ENCODE results near the gene ESRRA. TPM values are rescaled to one million over a fixed set of nuclear protein-coding genes. Genes with fewer than 3 reads are reported as not detected.
A peak's percentile ranks its signal among the peaks of the same experiment; 100 is the strongest.

ESRRA gene
- total and polyA plus RNA-seq, 9 of the 15 experiments (the other 6 are each of a cell fraction or from before 2014, with no cell fraction given) = 0.27 to 89.7 (median 23.7) TPM

DNA sequence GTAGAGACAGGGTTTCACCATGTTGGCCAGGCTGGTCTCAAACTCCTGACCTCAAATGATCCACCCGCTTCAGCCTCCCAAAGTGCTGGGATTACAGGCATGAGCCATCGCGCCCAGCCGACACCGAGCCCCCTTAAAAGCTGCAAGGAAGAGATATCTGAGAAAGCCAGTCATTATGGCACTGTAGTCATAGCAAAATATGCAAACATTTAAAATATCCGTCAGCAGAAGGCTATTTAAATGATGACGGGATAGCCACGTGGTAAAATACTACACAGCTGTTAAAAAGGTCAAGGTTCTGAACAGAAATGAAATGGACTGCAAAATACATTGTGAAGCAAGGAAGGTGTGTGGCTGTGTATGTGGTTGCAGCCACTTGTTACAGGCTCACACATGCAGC, 28.2 kb downstream of the ESRRA start (continued):
- TF ChIP-seq, protein P1, sequence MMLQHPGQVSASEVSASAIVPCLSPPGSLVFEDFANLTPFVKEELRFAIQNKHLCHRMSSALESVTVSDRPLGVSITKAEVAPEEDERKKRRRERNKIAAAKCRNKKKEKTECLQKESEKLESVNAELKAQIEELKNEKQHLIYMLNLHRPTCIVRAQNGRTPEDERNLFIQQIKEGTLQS (IDR thresholded peaks at IDR 0.05) = peak; percentile 68
- TF ChIP-seq, protein P1 (CRISPR knock-in tag; conservative IDR thresholded peaks at IDR 0.05) = no peak
- TF ChIP-seq TEAD4 (IDR thresholded peaks at IDR 0.05; ENCODE audit: low read length) = peak; percentile 56
- no peak for TF ChIP-seq TEAD4 (CRISPR knock-in tag; IDR thresholded peaks at IDR 0.05; ENCODE audit: borderline replicate concordance)
- peak; percentile 10; the same call in 1 of the 2 replicates for TF ChIP-seq RAD51 (IDR thresholded peaks at IDR 0.05; ENCODE audit: borderline replicate concordance, low read depth)
- TF ChIP-seq MTA2 (IDR thresholded peaks at IDR 0.05; ENCODE audit: low read depth) = 0 out of 2 replicates have a peak, but pooled peaks have one; percentile 35
- no peak for TF ChIP-seq ZNF717 (CRISPR knock-in tag; IDR thresholded peaks at IDR 0.05)
- no peak for TF ChIP-seq MEF2D (tag; conservative IDR thresholded peaks at IDR 0.05; ENCODE audit: low read depth)
- TF ChIP-seq TCFL5 (CRISPR knock-in tag; conservative IDR thresholded peaks at IDR 0.05) = no peak
- no peak for TF ChIP-seq ARID2 (IDR thresholded peaks at IDR 0.05)
- TF ChIP-seq NCOA4 (IDR thresholded peaks at IDR 0.05; ENCODE audit: partially characterized antibody) = no peak
- peak; percentile 18 to 63; a peak in 2 of 4 replicates for TF ChIP-seq TRIM24 (IDR thresholded peaks at IDR 0.05)
- TF ChIP-seq ZNF584 (CRISPR knock-in tag; IDR thresholded peaks at IDR 0.05; ENCODE audit: low read depth) = no peak
- peak; percentile 37 for TF ChIP-seq TBP (optimal IDR thresholded peaks at IDR 0.05; ENCODE audit: low read depth, low read length)
- TF ChIP-seq, protein P2, sequence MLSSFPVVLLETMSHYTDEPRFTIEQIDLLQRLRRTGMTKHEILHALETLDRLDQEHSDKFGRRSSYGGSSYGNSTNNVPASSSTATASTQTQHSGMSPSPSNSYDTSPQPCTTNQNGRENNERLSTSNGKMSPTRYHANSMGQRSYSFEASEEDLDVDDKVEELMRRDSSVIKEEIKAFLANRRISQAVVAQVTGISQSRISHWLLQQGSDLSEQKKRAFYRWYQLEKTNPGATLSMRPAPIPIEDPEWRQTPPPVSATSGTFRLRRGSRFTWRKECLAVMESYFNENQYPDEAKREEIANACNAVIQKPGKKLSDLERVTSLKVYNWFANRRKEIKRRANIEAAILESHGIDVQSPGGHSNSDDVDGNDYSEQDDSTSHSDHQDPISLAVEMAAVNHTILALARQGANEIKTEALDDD (IDR thresholded peaks at IDR 0.05) = no peak
- TF ChIP-seq KDM1A (IDR thresholded peaks at IDR 0.05) = peak in 1 of 2 experiments; percentile 68; a peak in 1 of 4 replicates
- TF ChIP-seq, protein P3, sequence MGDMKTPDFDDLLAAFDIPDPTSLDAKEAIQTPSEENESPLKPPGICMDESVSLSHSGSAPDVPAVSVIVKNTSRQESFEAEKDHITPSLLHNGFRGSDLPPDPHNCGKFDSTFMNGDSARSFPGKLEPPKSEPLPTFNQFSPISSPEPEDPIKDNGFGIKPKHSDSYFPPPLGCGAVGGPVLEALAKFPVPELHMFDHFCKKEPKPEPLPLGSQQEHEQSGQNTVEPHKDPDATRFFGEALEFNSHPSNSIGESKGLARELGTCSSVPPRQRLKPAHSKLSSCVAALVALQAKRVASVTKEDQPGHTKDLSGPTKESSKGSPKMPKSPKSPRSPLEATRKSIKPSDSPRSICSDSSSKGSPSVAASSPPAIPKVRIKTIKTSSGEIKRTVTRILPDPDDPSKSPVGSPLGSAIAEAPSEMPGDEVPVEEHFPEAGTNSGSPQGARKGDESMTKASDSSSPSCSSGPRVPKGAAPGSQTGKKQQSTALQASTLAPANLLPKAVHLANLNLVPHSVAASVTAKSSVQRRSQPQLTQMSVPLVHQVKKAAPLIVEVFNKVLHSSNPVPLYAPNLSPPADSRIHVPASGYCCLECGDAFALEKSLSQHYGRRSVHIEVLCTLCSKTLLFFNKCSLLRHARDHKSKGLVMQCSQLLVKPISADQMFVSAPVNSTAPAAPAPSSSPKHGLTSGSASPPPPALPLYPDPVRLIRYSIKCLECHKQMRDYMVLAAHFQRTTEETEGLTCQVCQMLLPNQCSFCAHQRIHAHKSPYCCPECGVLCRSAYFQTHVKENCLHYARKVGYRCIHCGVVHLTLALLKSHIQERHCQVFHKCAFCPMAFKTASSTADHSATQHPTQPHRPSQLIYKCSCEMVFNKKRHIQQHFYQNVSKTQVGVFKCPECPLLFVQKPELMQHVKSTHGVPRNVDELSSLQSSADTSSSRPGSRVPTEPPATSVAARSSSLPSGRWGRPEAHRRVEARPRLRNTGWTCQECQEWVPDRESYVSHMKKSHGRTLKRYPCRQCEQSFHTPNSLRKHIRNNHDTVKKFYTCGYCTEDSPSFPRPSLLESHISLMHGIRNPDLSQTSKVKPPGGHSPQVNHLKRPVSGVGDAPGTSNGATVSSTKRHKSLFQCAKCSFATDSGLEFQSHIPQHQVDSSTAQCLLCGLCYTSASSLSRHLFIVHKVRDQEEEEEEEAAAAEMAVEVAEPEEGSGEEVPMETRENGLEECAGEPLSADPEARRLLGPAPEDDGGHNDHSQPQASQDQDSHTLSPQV (IDR thresholded peaks at IDR 0.05) = 0 out of 2 replicates have a peak, but pooled peaks have one; percentile 53
- TF ChIP-seq MYNN (IDR thresholded peaks at IDR 0.05) = no peak
- no peak for TF ChIP-seq MYNN (CRISPR knock-in tag; IDR thresholded peaks at IDR 0.05)
- no peak for TF ChIP-seq CHD1 (IDR thresholded peaks at IDR 0.05; ENCODE audit: low read length)
- TF ChIP-seq, protein P4, sequence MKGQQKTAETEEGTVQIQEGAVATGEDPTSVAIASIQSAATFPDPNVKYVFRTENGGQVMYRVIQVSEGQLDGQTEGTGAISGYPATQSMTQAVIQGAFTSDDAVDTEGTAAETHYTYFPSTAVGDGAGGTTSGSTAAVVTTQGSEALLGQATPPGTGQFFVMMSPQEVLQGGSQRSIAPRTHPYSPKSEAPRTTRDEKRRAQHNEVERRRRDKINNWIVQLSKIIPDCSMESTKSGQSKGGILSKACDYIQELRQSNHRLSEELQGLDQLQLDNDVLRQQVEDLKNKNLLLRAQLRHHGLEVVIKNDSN (CRISPR knock-in tag; IDR thresholded peaks at IDR 0.05) = peak; percentile 58; the same call in 1 of the 2 replicates
- TF ChIP-seq ZNF12 (CRISPR knock-in tag; IDR thresholded peaks at IDR 0.05) = no peak
- TF ChIP-seq, protein P5, sequence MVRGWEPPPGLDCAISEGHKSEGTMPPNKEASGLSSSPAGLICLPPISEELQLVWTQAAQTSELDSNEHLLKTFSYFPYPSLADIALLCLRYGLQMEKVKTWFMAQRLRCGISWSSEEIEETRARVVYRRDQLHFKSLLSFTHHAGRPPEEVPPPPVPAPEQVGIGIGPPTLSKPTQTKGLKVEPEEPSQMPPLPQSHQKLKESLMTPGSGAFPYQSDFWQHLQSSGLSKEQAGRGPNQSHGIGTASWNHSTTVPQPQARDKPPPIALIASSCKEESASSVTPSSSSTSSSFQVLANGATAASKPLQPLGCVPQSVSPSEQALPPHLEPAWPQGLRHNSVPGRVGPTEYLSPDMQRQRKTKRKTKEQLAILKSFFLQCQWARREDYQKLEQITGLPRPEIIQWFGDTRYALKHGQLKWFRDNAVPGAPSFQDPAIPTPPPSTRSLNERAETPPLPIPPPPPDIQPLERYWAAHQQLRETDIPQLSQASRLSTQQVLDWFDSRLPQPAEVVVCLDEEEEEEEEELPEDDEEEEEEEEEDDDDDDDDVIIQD (CRISPR knock-in tag; IDR thresholded peaks at IDR 0.05) = no peak
- peak; percentile 24; the same call in 1 of the 2 replicates for TF ChIP-seq SMARCE1 (IDR thresholded peaks at IDR 0.05)
